Measurements from ENCODE around the gene PHLDA1. TPM values are rescaled to one million over a fixed set of nuclear protein-coding genes. Genes with fewer than 3 reads are reported as not detected.

PHLDA1 gene
- total and polyA plus RNA-seq, 2 of the 13 experiments (the other 11 are each of a cell fraction or from before 2014, with no cell fraction given): 33.8 to 41.0 TPM

GRCh38 chr12:76010732-76011458 is 20.7 kb downstream of the PHLDA1 start (continued):
- TF ChIP-seq CENPBD1 (CRISPR knock-in tag; IDR thresholded peaks at IDR 0.05; ENCODE audit: borderline replicate concordance, low read depth) (no peak), RARA (CRISPR knock-in tag; IDR thresholded peaks at IDR 0.05) (0 out of 2 replicates have a peak, but pooled peaks have one; percentile 11), EZH2 (conservative IDR thresholded peaks at IDR 0.05; ENCODE audit: low read depth, low read length) (no peak), PAXIP1 (CRISPR knock-in tag; conservative IDR thresholded peaks at IDR 0.05) (0 out of 2 replicates have a peak, but pooled peaks have one; percentile 32), ZBTB25 (CRISPR knock-in tag; IDR thresholded peaks at IDR 0.05) (no peak), E2F5 (CRISPR knock-in tag; conservative IDR thresholded peaks at IDR 0.05) (no peak), ZNF260 (CRISPR knock-in tag; IDR thresholded peaks at IDR 0.05; ENCODE audit: borderline replicate concordance, low read depth) (no peak), ZNF451 (CRISPR knock-in tag; IDR thresholded peaks at IDR 0.05) (no peak), GABPA (IDR thresholded peaks at IDR 0.05; ENCODE audit: low read depth, low read length) (no peak), GABPA (CRISPR knock-in tag; IDR thresholded peaks at IDR 0.05; ENCODE audit: low read depth) (peak; percentile 63), RXRB (CRISPR knock-in tag; IDR thresholded peaks at IDR 0.05; ENCODE audit: borderline replicate concordance) (no peak), ZHX2 (IDR thresholded peaks at IDR 0.05; ENCODE audit: low read depth) (no peak), ZHX2 (CRISPR knock-in tag; IDR thresholded peaks at IDR 0.05; ENCODE audit: borderline replicate concordance) (no peak), ZNF639 (CRISPR knock-in tag; conservative IDR thresholded peaks at IDR 0.05) (no peak), SMC3 (IDR thresholded peaks at IDR 0.05; ENCODE audit: low read length) (no peak)
